SK-N-SH treated with all-trans-retinoic acid at 6 μM for 48 hours (cell line): ENCODE measurements around the gene MYL2.

ENCODE experiments used
- ATAC-seq: fragments of 200-7000 bp; cut with Tn5 transposase; 3 replicates; pipeline ENCODE4 v1.9.1; 2020; ENCODE audit warnings: mild to moderate bottlenecking, moderate library complexity
- ARNTL ChIP-seq: fragments of 450-650 bp; formaldehyde crosslinking; IDR thresholded peaks from 2 replicates; pipeline ENCODE4 v1.5.0; 2020; ENCODE audit warnings: low read depth, mild to moderate bottlenecking, moderate library complexity, borderline replicate concordance
- BACH2 ChIP-seq: fragments of 250-450 bp; sonication (Bioruptor Pico); IDR thresholded peaks from 2 replicates; pipeline ENCODE4 v1.9.0; 2021; ENCODE audit warnings: mild to moderate bottlenecking, borderline replicate concordance
- CREB5 ChIP-seq: fragments of 250-450 bp; sonication (Bioruptor Pico); IDR thresholded peaks from 2 replicates; pipeline ENCODE4 v1.5.1; 2020; ENCODE audit warnings: low read depth, mild to moderate bottlenecking, moderate library complexity
- CSDC2 ChIP-seq: fragments of 250-450 bp; sonication (Bioruptor Pico); IDR thresholded peaks from 2 replicates; pipeline ENCODE4 v1.5.0; 2020; ENCODE audit warnings: mild to moderate bottlenecking, moderate library complexity
- CSRNP3 ChIP-seq: fragments of 250-450 bp; sonication (Bioruptor Pico); IDR thresholded peaks from 2 replicates; pipeline ENCODE4 v1.5.1; 2021; ENCODE audit warnings: mild to moderate bottlenecking, moderate library complexity
- ESRRG ChIP-seq: fragments of 250-450 bp; sonication (Bioruptor Pico); IDR thresholded peaks from 2 replicates; pipeline ENCODE4 v1.6.1; 2021; ENCODE audit warnings: mild to moderate bottlenecking
- GLIS3 ChIP-seq: fragments of 250-450 bp; sonication (Bioruptor Pico); IDR thresholded peaks from 2 replicates; pipeline ENCODE4 v1.5.0; 2020; ENCODE audit warnings: mild to moderate bottlenecking, moderate library complexity
- ISL1 ChIP-seq: fragments of 250-450 bp; sonication (Bioruptor Pico); IDR thresholded peaks from 2 replicates; pipeline ENCODE4 v2.1.2; 2022; ENCODE audit warnings: mild to moderate bottlenecking, moderate library complexity
- OSR1 ChIP-seq: fragments of 250-450 bp; sonication (Bioruptor Pico); IDR thresholded peaks from 2 replicates; pipeline ENCODE4 v1.8.0; 2022; ENCODE audit warnings: moderate library complexity, mild to moderate bottlenecking, inconsistent platforms
- POU6F1 ChIP-seq: fragments of 250-450 bp; sonication (Bioruptor Pico); IDR thresholded peaks from 2 replicates; pipeline ENCODE4 v1.8.0; 2021; ENCODE audit warnings: low read depth, mild to moderate bottlenecking, moderate library complexity, borderline replicate concordance
- RARB ChIP-seq: fragments of 250-450 bp; sonication (Bioruptor Pico); IDR thresholded peaks from 2 replicates; pipeline ENCODE4 v1.8.0; 2021; ENCODE audit warnings: mild to moderate bottlenecking, moderate library complexity
- SNAI2 ChIP-seq: fragments of 250-450 bp; sonication (Bioruptor Pico); IDR thresholded peaks from 2 replicates; pipeline ENCODE4 v1.5.0; 2020; ENCODE audit warnings: mild to moderate bottlenecking, moderate library complexity
- TCF4 ChIP-seq: fragments of 250-450 bp; sonication (Bioruptor Pico); IDR thresholded peaks from 2 replicates; pipeline ENCODE4 v1.8.0; 2021; ENCODE audit warnings: mild to moderate bottlenecking, moderate library complexity, borderline replicate concordance
- TOX ChIP-seq: fragments of 250-450 bp; sonication (Bioruptor Pico); IDR thresholded peaks from 2 replicates; pipeline ENCODE4 v1.8.0; 2021; ENCODE audit warnings: mild to moderate bottlenecking, moderate library complexity, borderline replicate concordance
- TSHZ2 ChIP-seq: fragments of 250-450 bp; sonication (Bioruptor Pico); IDR thresholded peaks from 2 replicates; pipeline ENCODE4 v1.5.0; 2020; ENCODE audit warnings: mild to moderate bottlenecking, moderate library complexity
- ZC3H10 ChIP-seq: fragments of 250-450 bp; sonication (Bioruptor Pico); IDR thresholded peaks from 2 replicates; pipeline ENCODE4 v1.5.1; 2021; ENCODE audit warnings: mild to moderate bottlenecking, moderate library complexity
- ZFP3 ChIP-seq: fragments of 250-450 bp; sonication (Bioruptor Pico); IDR thresholded peaks from 2 replicates; pipeline ENCODE4 v1.5.0; 2020; ENCODE audit warnings: mild to moderate bottlenecking, moderate library complexity
- ZFP30 ChIP-seq: fragments of 450-650 bp; formaldehyde crosslinking; IDR thresholded peaks from 2 replicates; pipeline ENCODE4 v1.5.0; 2022; ENCODE audit warnings: mild to moderate bottlenecking, moderate library complexity
- ZNF565 ChIP-seq: fragments of 450-650 bp; formaldehyde crosslinking; conservative IDR thresholded peaks from 2 replicates; pipeline ENCODE4 v1.5.0; 2020; ENCODE audit warnings: low read depth, mild to moderate bottlenecking, moderate library complexity
- ZNF70 ChIP-seq: fragments of 450-650 bp; formaldehyde crosslinking; IDR thresholded peaks from 2 replicates; pipeline ENCODE4 v1.5.0; 2020; ENCODE audit warnings: mild to moderate bottlenecking, moderate library complexity

The MYL2 gene

GRCh38 chr12:110937104-110937641 is 16.8 kb upstream of the MYL2 start:
- TF ChIP-seq CSDC2 (CRISPR knock-in tag) (no peak), RARB (CRISPR knock-in tag) (no peak), ISL1 (CRISPR knock-in tag) (no peak), ZNF565 (CRISPR knock-in tag) (no peak), POU6F1 (CRISPR knock-in tag) (no peak), SNAI2 (CRISPR knock-in tag) (no peak), TSHZ2 (no peak), BACH2 (CRISPR knock-in tag) (no peak), TOX (CRISPR knock-in tag) (no peak), ARNTL (CRISPR knock-in tag) (no peak), ZC3H10 (CRISPR knock-in tag) (no peak), CREB5 (CRISPR knock-in tag) (no peak), GLIS3 (CRISPR knock-in tag) (no peak), ZFP30 (CRISPR knock-in tag) (no peak), TCF4 (CRISPR knock-in tag) (no peak), ZNF70 (no peak), ESRRG (CRISPR knock-in tag) (no peak), OSR1 (CRISPR knock-in tag) (no peak), CSRNP3 (no peak)
- peak; percentile 87 for ATAC-seq

- TF ChIP-seq CREB5 (CRISPR knock-in tag): no peak
- TF ChIP-seq TCF4 (CRISPR knock-in tag): no peak
- peak; percentile 13; the same call in 1 of the 3 replicates for ATAC-seq
Measured at GRCh38 chr12:110936367-110937103, 16.2 kb upstream of the MYL2 start.

GRCh38 chr12:110935588-110935987 is 15.2 kb upstream of the MYL2 start:
- TF ChIP-seq ZNF70 (no peak), CREB5 (CRISPR knock-in tag) (no peak), TCF4 (CRISPR knock-in tag) (no peak), ZFP3 (CRISPR knock-in tag) (no peak), ESRRG (CRISPR knock-in tag) (no peak)
- ATAC-seq: no peak
